Measurements from ENCODE around the gene LRRC18. TPM values are rescaled to one million over a fixed set of nuclear protein-coding genes. Genes with fewer than 3 reads are reported as not detected.

Gene LRRC18
- total and polyA plus RNA-seq, 7 donors = 0.15 TPM; not detected in 6

GRCh38 chr10:48872234-48872633 lies 67.4 kb downstream of the LRRC18 start:
- no peak for DNase-seq
- no peak overlapping the region for H3K4me3 ChIP-seq
- intact Hi-C loops (cut with DNase I) = no loop called here
- H3K27ac ChIP-seq = no peak overlapping the region
- H3K27me3 ChIP-seq = no peaks in the 10 kb centered on the region
- H3K36me3 ChIP-seq = no peaks in the 10 kb centered on the region
- no peaks in the 10 kb centered on the region for H3K4me1 ChIP-seq
- WGBS, 2 donors = 80 to 82% methylated on average over 1 of the region's 1 CpG
- TF ChIP-seq POLR2A (IDR thresholded peaks at IDR 0.05) (no peak), CTCF (IDR thresholded peaks at IDR 0.05) (no peak), EP300 (IDR thresholded peaks at IDR 0.05) (no peak), POLR2AphosphoS5 (IDR thresholded peaks at IDR 0.05) (no peak)
- H3K9me3 ChIP-seq = no peaks in the 10 kb centered on the region

Small RNAs within 50 kb of the gene (small RNA-seq; reads per million reads assigned to genes)
- gene MIR4294 = 0 reads per million in 3 donors

Other genes starting within 250 kb of the LRRC18 start
- 10 to 100 TPM in 2 of 4 donors, 1 to 10 TPM in 2; 9.5 to 13.3 (median 10.9) TPM for gene VSTM4, start 175.7 kb upstream of the LRRC18 start, total RNA-seq
- 1 to 10 TPM in 2 of 3 donors, under 1 TPM in 1; 0.23 to 3.3 (median 1.2) TPM for gene VSTM4, start 175.7 kb upstream of the LRRC18 start, polyA plus RNA-seq
- not detected for gene FAM170B, start 194.2 kb upstream of the LRRC18 start, total RNA-seq
- not detected for gene FAM170B, start 194.2 kb upstream of the LRRC18 start, polyA plus RNA-seq
- 10 to 100 TPM in 2 of 4 donors, 1 to 10 TPM in 2; 8.0 to 17.8 (median 9.9) TPM for gene TMEM273, start 248.6 kb upstream of the LRRC18 start, total RNA-seq
- gene TMEM273, start 248.6 kb upstream of the LRRC18 start, polyA plus RNA-seq = 10 to 100 TPM in 2 of 3 donors, 1 to 10 TPM in 1; 5.4 to 15.6 (median 11.1) TPM

Measured in sigmoid colon (tissue), 7 donors.